ENCODE results near the gene TXNRD2.

TXNRD2 gene

DNA sequence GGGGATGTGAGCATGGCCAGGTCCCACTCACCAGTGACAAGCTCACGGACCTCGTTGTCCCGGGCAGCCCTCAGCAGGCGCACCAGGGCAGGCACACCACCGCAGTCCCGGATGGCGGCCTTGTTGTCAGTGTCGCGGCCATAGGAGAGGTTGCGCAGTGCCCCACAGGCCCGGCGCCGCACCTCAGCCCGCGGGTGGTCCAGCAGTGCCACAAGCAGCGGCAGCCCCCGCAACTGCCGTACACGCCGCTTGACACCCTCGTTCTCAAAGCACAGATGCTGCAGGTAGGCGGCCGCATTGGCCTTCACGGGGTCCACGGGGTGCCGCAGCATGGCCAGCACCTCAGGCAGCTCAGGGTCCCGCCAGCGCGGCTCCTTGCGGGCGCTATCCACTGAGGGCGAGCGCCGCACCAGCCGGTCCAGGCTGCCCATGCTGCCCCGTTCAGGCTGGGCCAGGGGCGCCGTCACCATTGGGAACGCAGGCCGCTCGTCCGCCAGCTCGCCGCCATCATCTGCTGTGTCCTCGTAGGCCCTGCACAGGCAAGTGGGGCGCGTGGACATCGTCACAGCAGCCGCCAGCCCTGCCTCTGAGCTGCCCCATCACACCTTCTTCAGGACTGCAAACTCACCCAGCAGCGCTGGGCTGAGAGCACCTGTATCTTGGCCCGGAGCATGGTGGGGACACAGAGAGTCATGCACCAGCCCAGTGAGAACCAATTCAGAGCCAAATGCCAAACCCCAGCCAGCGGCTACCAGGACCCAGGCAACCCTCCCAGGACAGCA lies 38.3 kb upstream of the TXNRD2 start:
- no peak for DNase-seq (ENCODE audit: low spot score)

DNA sequence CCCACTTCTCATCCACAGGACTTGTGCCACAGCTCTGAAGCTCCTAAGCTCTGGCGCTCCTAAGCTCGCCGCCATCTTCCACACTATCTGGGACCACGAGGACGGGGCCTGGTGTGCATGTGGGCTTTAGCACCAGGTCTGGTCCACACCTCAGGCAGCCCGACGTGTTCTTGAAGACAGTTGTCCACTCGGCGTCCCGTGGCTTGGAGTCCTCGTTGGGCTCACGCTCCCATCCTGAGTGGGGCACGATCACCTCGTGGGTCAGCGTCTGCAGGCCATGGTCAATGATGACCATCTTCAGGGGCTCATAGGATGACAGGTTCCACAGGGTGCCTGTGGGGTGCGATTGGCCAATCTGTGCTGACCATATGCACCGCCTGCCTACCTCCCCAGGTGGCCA lies 37.1 kb upstream of the TXNRD2 start:
- DNase-seq (ENCODE audit: low spot score) = no peak

DNA sequence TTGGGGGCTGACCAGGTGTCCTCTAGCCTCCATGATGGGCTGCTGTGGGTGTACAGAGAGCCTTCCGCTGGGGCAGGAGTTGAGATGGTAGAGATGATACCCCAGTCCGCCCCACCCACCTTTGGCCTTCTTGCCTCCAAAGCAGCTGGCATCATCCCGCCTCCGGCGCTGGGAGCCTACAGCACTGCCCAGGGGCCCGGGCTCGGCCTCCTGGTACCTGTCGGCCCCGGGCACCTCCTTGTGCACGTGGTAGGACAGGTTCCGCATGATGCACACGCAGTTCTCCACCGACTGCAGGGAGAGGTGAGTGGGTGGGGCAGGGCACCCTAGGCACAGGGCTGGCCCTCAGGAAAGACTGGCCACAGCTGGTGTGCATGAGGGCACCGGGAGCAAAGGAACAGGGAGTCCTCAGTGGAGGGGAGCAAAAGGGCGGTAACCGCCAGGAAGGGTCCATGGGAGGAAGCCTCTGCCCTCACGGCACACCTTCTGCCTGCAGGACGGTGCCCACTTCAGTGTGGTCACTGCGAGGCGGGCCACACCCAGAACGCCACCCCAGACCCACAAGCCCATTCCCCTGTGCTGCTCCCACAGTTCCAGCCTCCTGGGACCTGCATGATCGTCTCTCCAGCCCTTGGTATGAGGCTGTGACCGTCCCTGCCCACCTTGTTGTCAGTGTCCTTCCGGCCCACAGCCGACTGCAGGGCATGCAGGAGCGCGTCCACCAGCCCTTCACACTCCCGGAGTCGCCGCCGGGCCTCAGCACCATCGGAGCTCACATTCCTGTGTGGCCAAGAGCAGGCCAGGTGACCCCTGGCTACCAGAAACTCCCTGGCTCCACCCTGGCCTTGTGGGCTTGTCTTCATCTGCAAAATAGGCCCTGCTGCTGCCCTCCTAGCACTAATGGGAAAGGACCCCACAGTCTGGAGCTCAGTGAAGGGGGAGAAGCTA lies 36.0 kb upstream of the TXNRD2 start:
- DNase-seq (ENCODE audit: low spot score) = no peak

DNA sequence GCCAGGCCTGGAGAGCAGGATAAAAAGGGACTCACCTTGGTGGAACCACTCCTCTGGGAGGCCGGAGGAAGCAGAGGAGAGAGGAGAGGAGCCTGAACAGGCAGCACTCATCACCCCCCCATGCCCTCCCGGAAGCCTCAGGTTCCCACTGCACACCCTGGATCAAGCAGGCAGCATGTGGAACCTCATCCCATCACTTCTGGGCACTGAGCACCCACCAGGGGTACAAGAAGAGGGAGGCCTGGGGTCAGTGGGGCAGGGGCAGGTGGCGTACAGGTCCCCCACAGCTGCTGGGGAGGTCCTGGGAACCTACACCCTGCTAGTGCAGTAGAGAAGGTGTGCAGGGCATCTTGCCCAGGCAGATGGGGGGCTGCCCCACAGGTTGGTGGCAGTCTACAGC lies 35.1 kb upstream of the TXNRD2 start:
- DNase-seq (ENCODE audit: low spot score) = no peak

DNA sequence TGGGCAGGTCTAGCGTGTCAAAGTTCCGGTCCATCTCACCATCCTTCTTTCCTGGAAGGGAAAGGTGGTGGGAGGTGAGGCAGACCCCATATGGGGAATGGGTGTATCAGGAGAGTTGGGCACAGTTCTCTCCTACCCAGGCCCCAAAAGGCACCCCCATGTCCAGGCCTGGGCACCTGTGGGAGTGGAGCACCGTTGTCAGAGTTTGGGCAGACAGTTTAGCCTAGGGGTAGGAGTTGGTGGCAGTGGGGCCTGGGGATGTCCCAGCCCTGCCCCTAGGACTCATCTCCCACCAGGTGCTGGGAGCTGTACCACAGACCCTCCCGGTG lies 34.1 kb upstream of the TXNRD2 start:
- no peak for DNase-seq (ENCODE audit: low spot score)

DNA sequence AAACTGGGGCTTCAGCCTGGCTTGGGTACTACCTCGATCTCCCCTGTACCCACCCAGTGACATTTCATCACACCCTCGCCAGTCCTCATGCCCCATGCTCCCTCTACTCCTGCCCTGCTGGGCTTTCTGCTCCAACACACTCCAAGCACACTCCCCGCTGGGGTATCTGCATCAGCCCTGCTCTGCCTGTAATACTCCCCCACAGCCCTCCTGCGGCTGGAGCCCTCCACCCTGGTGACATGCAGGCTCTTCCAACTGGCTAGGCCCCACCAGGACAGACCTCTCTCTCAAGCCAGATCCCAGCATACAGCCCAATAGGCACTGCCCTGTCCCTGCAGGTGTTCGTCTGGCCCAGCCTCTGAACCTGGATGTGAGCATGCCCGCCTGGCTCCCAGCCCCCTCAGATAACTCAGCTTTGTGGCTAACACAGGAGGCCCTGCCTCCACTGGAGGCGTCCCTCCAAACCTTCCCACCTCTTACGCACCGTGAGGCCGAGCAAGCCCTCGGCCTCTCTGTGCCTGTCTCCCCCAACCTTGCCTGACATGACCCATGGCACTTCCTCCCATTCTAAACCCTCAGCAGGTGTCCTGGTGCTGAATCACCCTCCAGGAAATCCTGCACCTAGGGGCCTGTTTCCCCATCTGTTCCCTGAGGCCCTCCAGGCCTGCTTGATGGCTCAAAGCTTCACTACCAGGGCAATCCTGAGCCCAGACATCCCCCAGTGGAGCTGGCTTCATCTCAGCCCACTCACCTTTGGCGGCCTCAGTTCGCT lies 33.5 kb upstream of the TXNRD2 start:
- no peak for DNase-seq (ENCODE audit: low spot score)

DNA sequence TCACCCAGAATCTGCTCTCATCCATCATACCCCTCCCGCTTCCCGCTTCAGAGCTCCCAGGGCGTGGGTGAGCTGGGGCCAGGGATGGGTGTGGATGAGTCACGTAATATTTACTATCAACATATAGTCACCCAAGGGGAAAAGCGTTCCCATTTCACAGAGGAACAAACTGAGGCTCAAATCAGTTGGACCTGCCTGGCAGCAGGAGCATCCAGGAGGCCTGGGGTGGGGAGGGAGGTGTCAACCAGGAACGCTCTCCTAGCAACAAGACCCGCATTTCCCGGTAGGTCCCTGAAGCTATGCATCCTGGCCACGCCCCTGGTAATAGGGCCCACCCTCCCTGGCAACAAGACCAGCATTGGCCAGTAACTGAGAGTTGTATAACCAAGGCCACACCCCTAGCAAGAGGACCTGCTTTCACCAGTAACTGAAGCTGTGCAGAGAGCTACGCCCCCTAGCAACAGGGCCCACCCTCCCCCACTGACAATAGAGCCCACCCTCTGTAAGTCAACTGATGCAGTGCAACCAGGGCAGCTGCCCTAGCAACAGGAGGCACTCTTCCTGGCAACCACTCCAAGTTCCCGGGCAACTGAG lies 32.7 kb upstream of the TXNRD2 start:
- DNase-seq (ENCODE audit: low spot score) = no peak

DNA sequence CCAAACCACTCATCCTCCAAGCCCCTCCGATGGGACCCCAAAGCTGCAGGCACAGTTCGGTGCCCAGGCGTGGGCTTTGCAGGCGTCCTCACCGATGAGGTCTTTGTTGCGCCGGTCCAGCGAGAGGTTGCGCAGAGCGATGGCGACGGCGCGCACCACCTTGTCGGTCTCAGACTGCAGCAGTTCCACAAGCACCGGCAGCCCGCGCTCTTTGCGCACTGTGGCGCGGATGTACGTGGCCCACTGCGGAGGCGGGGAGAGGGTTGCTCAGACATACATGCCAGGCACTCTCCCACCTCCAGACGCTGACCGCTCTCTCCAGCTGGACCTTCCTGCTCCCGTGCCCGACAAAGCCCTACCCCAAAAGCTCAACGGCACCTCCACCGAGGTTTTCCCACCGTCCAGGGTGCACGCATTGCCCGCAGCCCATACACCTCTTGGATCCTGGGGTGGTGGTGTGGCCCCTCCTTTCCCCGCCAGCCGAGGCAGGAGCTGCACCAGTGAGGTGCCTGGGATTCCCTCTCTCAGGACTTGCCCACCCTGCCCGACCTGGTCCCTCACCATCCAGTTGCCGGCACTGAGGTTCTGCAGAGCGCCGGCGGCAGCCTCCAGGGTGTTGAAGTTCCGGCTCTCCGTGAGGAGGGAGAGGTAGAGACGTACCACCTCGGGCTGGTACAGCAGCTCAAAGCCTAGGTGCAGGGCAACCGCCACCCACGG lies 32.1 kb upstream of the TXNRD2 start:
- no peak for DNase-seq (ENCODE audit: low spot score)

DNA sequence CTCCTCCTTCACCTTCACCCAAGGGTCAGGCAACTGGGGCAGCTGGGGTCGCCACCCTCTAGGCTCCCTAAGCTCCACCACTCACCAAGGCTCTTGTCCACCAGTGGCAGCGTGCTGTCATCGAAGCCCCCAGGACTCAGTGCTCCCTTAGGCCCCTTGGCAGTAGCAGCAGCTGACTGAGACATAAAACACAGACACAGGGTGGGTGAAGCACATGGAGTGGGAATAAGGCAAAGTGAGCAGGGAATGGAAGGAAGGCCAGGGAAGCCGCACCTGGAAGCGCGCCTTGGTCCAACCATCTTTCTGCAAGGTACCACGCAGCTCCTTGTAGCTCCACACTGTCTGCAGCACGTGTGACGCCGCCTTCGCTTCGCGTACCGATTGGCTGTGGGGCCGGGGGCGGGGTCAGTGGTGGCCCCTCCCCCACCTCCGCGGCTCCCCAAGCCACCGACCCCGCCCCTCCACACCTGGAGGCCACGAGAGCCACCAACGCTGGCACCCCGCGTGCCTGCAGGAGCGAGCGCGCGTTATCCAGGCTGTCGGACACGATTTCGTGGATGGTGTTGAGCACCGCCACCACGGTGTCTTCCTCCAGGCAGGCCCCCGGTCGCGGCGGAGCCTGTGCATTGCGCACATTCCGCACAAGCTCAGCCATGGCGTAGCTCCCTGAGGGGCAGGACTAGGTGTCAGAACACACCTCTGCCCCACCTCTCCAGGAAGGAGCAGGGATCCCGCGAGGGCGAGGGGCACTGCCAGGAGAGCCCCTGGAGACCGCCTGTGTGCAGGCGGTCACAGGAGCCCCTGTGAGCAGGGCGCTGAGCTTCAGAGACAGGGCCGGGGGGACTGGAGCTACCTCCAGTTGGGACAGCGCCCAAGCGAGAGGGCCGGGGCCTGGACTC lies 31.3 kb upstream of the TXNRD2 start:
- DNase-seq (ENCODE audit: low spot score) = no peak

DNA sequence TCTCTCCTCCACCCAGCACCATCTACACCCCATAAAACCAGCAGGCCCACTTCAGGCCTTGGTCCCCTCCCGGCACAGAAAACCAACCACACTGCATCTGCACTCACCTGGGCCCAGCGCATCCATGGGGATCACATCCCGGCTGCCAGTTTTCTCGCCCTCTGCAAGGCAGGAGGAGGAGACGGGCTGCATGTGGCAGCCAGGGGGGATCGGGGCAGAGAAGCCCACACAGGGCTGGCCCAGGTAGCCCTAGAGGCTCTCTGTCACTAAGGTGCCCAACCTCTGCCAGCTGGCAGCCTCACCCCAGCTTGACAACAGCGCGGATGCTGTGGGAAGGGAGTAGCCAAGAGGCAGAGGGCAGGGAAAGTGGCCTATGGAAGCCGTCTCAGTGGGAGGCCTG lies 30.6 kb upstream of the TXNRD2 start:
- DNase-seq (ENCODE audit: low spot score) = no peak

DNA sequence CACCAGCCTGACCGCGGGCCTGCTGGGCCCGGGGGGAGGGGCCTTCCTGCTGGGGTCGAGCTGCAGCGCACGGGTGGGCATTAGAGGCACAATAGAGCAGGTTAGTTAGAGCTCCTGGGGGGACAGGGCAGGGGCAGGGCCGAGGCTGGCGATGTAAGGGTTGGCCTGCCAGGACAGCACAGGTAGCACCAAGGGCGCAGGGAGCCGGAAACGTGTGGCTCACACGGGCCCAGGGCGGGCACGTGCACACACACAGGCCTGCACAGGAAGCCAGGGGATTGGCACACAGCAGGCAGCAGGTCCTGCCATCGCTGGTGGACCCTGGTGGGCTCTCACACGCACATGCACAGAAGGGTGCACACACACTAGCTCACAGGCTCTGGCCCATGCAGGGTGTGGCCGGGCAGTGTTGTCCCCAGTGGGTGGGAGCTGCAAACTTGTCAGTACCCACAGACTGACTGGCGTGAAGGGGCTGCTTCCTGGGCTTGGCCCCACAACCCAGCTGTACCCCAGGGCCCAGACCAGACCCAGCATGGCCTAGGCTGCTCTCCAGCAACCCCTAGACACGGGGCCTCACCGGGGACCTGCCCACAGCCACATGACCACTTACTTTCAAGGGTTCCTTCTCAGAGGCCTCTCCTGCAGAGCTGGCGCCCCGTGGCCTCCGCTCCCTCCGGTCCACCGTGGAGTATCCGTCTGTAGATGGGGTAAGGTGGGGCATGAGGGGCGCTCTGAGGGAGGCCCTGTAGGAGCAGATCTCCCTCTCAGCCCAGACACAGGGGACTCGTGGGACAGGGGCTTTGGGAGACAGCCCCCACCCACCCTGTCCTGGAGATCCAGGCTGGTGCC lies 29.9 kb upstream of the TXNRD2 start:
- DNase-seq (ENCODE audit: low spot score) = no peak

DNA sequence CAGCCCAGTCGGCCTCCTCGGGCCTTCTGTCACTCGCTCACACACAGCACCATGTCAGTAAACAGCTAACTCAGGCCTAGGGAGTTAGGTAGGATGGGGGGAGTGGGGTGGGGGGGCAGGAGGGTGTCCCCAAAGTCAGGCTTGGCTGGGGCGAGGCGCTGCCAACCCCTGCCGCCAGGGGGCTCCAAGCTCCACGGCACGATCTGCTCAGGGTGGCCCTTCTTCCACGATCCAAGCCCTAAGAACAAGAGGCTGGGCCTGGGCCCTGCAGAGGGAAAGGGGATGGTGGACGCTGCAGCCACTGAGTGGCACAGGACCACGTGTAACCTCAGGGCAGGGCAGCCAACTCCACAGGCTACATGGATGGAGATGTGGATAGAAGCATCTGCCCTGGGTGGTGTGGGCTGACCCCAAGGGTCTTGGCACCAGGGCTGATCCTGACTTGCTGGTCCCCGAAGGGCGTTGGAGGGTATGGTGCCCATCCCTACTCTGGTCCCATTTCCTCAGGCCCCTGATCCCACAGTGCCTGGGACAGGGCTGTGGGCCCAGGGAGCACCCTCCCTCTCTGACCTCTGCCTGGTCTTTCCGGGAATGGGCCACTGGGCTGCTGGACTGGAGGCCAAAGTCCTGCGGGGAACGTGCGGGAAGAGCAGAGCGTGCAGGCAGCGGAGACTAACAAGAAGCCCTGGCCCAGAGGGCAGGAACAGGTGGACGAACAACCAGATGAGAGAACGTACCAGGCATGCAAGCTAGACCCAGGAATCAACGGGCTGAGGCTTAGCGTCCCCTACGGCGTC lies 29.1 kb upstream of the TXNRD2 start:
- peak; percentile 52 for DNase-seq (ENCODE audit: low spot score)

DNA sequence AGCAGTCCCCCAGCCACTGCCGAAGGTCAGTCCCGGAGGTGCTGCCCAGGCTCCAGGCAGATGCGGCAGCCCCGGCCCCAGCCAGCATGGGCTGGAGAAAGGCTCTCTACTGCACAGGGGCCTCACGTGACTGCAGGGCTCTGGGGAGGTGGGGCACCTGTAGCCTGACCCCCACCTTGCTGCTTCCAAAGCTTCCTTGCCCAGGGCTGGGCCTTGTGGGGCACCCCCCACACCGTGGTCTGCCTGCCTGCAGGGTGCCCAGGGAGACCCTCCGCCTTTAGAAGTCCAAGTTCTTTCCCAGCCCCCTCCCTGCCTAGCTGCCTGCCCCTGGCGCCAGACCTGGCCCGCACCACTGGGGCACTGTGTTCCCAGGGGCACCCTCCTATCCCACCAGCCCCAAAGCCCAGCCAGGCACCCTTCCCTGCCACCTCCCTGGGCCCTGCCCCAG lies 28.4 kb upstream of the TXNRD2 start:
- DNase-seq (ENCODE audit: low spot score) = no peak

DNA sequence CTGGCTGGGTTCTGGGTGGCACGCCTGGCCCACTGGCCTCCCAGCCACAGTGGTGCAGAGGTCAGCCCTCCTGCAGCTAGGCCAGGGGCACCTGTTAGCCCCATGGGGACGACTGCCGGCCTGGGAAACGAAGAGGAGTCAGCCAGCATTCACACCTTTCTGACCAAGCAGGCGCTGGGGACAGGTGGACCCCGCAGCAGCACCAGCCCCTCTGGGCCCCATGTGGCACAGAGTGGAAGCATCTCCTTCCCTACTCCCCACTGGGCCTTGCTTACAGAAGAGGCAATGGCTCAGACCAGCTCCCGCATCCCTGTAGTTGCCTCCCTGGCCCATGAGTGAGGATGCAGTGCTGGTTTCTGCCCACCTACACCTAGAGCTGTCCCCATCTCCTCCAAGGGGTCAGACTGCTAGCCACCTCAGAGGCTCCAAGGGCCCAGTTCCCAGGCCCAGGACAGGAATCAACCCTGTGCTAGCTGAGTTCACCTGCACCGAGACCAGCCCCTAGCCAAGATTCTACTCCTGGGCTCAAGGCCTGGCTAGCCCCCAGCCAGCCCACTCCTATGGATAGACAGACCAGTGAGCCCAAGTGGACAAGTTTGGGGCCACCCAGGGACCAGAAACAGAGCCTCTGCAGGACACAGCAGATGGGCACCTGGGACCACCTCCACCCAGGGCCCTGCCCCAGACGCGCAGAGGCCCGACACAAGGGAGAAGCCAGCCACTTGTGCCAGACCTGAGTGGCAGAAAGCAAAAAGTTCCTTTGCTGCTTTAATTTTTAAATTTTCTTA lies 27.7 kb upstream of the TXNRD2 start:
- no peak for DNase-seq (ENCODE audit: low spot score)

DNA sequence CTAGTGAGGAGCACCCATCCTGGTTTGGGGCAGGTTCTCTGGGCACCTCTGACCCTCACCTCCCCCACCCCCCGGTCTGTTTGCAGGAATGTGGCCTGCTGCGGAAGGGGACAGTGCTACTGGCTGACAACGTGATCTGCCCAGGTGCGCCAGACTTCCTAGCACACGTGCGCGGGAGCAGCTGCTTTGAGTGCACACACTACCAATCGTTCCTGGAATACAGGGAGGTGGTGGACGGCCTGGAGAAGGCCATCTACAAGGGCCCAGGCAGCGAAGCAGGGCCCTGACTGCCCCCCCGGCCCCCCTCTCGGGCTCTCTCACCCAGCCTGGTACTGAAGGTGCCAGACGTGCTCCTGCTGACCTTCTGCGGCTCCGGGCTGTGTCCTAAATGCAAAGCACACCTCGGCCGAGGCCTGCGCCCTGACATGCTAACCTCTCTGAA lies 26.9 kb upstream of the TXNRD2 start:
- no peak for DNase-seq (ENCODE audit: low spot score)

DNA sequence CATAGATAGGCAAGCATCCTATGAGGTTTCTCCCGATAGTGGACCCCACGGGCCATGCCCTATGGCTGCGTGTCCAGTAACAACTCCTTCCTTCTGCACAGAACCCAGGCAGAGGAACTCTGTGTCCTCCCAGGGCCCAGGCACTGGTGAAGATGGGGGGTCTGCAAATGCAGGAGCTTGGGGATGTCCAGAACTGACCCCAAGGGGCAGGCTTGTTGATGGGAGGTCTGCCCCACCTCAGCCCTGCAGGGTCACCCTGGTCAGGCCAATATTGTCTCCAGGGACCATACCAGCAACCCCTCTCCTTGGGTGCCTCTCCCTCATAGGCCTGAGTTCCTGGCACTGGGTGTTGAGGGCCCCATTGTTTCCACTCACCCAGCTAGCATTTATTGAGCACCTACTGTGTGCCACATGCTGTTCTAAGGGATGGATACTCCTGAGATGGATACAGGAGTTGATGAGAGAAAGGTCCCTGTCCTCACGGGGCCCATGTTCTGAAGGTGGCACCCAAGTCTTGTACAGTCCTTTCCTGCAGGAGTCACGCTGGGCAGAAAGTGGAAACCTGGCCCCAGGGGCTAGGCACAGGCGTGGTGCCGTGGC lies 26.3 kb upstream of the TXNRD2 start:
- no peak for DNase-seq (ENCODE audit: low spot score)

Measured in putamen (tissue), 1 donor.